HepG2 (cell line): ENCODE data around the gene NACAD. TPM values are rescaled to one million over a fixed set of nuclear protein-coding genes. Genes with fewer than 3 reads are reported as not detected.

Experiments
- ATAC-seq: fragments of 200-7000 bp; cut with Tn5 transposase; 3 replicates; pipeline ENCODE4 v1.9.1; 2020; ENCODE audit warnings: mild to moderate bottlenecking, moderate library complexity
- BruUV-seq: library from RNA; stranded (reverse); fragments of 400-500 nt; replicated peaks from 2 replicates; lab custom pipeline; 2021; lab: Mats Ljungman, UMichigan
- CTCF ChIA-PET: fragments of 300-600 bp; formaldehyde crosslinking; extraction: SDS; loops from one replicate; lab custom pipeline; 2021; ENCODE audit warnings: low total read pairs, inconsistent platforms, low intra/inter-chr PET ratio; lab: Yijun Ruan, JAX
- POLR2A ChIA-PET: fragments of 350-600 bp; sonication (Branson Sonifier 250); formaldehyde crosslinking; loops from one replicate; lab custom pipeline; 2020; ENCODE audit warnings: antibody characterized with exemption, inconsistent platforms; lab: Yijun Ruan, JAX
- DNase-seq: peaks from one replicate; pipeline ENCODE4 v3.0.0-alpha.2; 2015; ENCODE audit warnings: low spot score
- FAIRE-seq: peaks from 3 replicates; lab custom pipeline; 2011; peaks lifted over from hg19 to GRCh38; lab: Jason Lieb, UNC
- H2AFZ ChIP-seq: one replicate; pipeline ENCODE4 v1.6.1; 2011; ENCODE audit warnings: low read length, inconsistent platforms
- H3K27ac ChIP-seq: fragments of 300-600 bp; 3 replicates; pipeline ENCODE4 v1.8.0; 2011; ENCODE audit warnings: mixed run types, mild to moderate bottlenecking, mixed read lengths, low read length, inconsistent platforms; ENCODE audit not compliant: insufficient read depth; ENCODE audit errors: extremely low read length
- H3K27me3 ChIP-seq, 2 experiments: fragments of 200-600 bp in 1 of 2; 2 replicates in 1 of 2; 3 replicates in 1 of 2; pipeline versions ENCODE4 v1.6.0 to v1.8.0; 2011; ENCODE audit warnings: low read length in 2 of 2, mild to moderate bottlenecking in 2 of 2, moderate library complexity in 2 of 2, inconsistent platforms in 1 of 2; ENCODE audit not compliant: insufficient read depth in 2 of 2, control insufficient read depth in 1 of 2
- H3K36me3 ChIP-seq, 2 experiments: fragments of 200-600 bp in 1 of 2; replicated peaks in 1 of 2; 2 replicates in 1 of 2; 3 replicates in 1 of 2; pipeline versions ENCODE4 v1.5.1 to v1.8.0; 2011; ENCODE audit warnings: low read length in 2 of 2, inconsistent platforms in 1 of 2; ENCODE audit not compliant: insufficient read depth in 2 of 2, control insufficient read depth in 1 of 2
- H3K4me1 ChIP-seq: 2 replicates; pipeline ENCODE4 v1.5.1; 2012; ENCODE audit warnings: low read length, inconsistent platforms; ENCODE audit not compliant: insufficient read depth
- H3K4me2 ChIP-seq: 2 replicates; pipeline ENCODE4 v1.6.0; 2011; ENCODE audit warnings: low read depth, low read length, inconsistent platforms
- H3K4me3 ChIP-seq, 3 experiments: fragments of 200-600 bp in 1 of 3; sonication (generic), shearing (Covaris generic) in 1 of 3; replicated peaks in 1 of 3; 2 replicates each; pipeline ENCODE4 v1.5.1; 2011 to 2016; ENCODE audit warnings: low read length in 3 of 3, inconsistent platforms in 2 of 3, low read depth in 2 of 3, mild to moderate bottlenecking in 2 of 3, control low read depth in 1 of 3, mixed read lengths in 1 of 3; ENCODE audit not compliant: insufficient read depth in 1 of 3
- H3K79me2 ChIP-seq: one replicate; pipeline ENCODE4 v1.6.1; 2011; ENCODE audit warnings: low read length, inconsistent platforms; ENCODE audit not compliant: insufficient read depth
- H3K9ac ChIP-seq: 2 replicates; pipeline ENCODE4 v1.6.0; 2011; ENCODE audit warnings: mild to moderate bottlenecking, low read depth, low read length, inconsistent platforms; ENCODE audit not compliant: insufficient read depth
- H3K9me3 ChIP-seq: 2 replicates; pipeline ENCODE4 v1.5.1; 2012; ENCODE audit warnings: mild to moderate bottlenecking, low read length
- H4K20me1 ChIP-seq: 2 replicates; pipeline ENCODE4 v1.6.0; 2011; ENCODE audit warnings: inconsistent platforms, mild to moderate bottlenecking, low read length, moderate library complexity; ENCODE audit not compliant: insufficient read depth
- AHR ChIP-seq: IDR thresholded peaks from 2 replicates; pipeline ENCODE4 v1.6.1; 2018; ENCODE audit warnings: missing genetic modification reagents, missing compliant biosample characterization
- ATF7 ChIP-seq, 2 experiments: fragments of 450-650 bp in 1 of 2; sonication (generic) in 1 of 2; formaldehyde crosslinking in 1 of 2; IDR thresholded peaks; 2 replicates each; pipeline versions ENCODE4 v1.4.0 to v1.6.1; 2016 to 2020; ENCODE audit warnings: antibody characterized with exemption in 1 of 2, mild to moderate bottlenecking in 1 of 2, missing genetic modification reagents in 1 of 2
- HES4 ChIP-seq: sonication (generic); formaldehyde crosslinking; IDR thresholded peaks from 2 replicates; pipeline ENCODE4 v1.9.0; 2021; ENCODE audit warnings: mild to moderate bottlenecking, missing genetic modification reagents, borderline replicate concordance
- HNF4A ChIP-seq: sonication (generic); formaldehyde crosslinking; IDR thresholded peaks from 2 replicates; pipeline ENCODE4 v1.4.0; 2020; ENCODE audit warnings: missing genetic modification reagents
- MBNL3 ChIP-seq: fragments of 250-450 bp; sonication (Bioruptor Pico); conservative IDR thresholded peaks from 2 replicates; pipeline ENCODE4 v1.8.0; 2022; ENCODE audit warnings: mild to moderate bottlenecking, inconsistent platforms
- PPARG ChIP-seq: conservative IDR thresholded peaks from 2 replicates; pipeline ENCODE4 v1.6.1; 2016; ENCODE audit warnings: missing biosample characterization, missing genetic modification reagents
- RARA ChIP-seq: IDR thresholded peaks from 2 replicates; pipeline ENCODE4 v1.6.1; 2016; ENCODE audit warnings: missing genetic modification reagents, missing compliant biosample characterization
- REPIN1 ChIP-seq: sonication (generic); formaldehyde crosslinking; IDR thresholded peaks from 2 replicates; pipeline ENCODE4 v1.8.0; 2022; ENCODE audit warnings: missing genetic modification reagents, low read depth, mild to moderate bottlenecking, borderline replicate concordance
- SETDB1 ChIP-seq: sonication (generic); formaldehyde crosslinking; IDR thresholded peaks from 2 replicates; pipeline ENCODE4 v1.5.1; 2020; ENCODE audit warnings: missing genetic modification reagents, mild to moderate bottlenecking, borderline replicate concordance
- ZBTB26 ChIP-seq: IDR thresholded peaks from 2 replicates; pipeline ENCODE4 v1.6.1; 2016; ENCODE audit warnings: missing compliant biosample characterization, missing genetic modification reagents, borderline replicate concordance
- ZBTB3 ChIP-seq: sonication (generic); formaldehyde crosslinking; IDR thresholded peaks from 2 replicates; pipeline ENCODE4 v1.4.0; 2020; ENCODE audit warnings: low read depth, mild to moderate bottlenecking, moderate library complexity, missing genetic modification reagents, borderline replicate concordance
- ZBTB38 ChIP-seq: sonication (generic); formaldehyde crosslinking; IDR thresholded peaks from 2 replicates; pipeline ENCODE4 v1.5.1; 2020; ENCODE audit warnings: mild to moderate bottlenecking, missing genetic modification reagents
- ZNF232 ChIP-seq: sonication (generic); formaldehyde crosslinking; IDR thresholded peaks from 2 replicates; pipeline ENCODE4 v1.4.0; 2020; ENCODE audit warnings: missing genetic modification reagents, borderline replicate concordance
- ZNF546 ChIP-seq: sonication (generic); formaldehyde crosslinking; conservative IDR thresholded peaks from 2 replicates; pipeline ENCODE4 v1.8.1; 2023; ENCODE audit warnings: mild to moderate bottlenecking, missing genetic modification reagents
- WGBS: methylation state at CpG from one replicate; pipeline ENCODE4 v1.1.6; 2017; ENCODE audit warnings: low lambda C conversion rate; 5-methylcytosine and 5-hydroxymethylcytosine counted together
- in situ Hi-C: cut with HindIII; loops from 2 replicates; pipeline ENCODE4 v1.10.0; 2017; ENCODE audit warnings: low pct_unique_long_range_greater_than_20kb; ENCODE audit not compliant: extremely low pct_ligation_motif_present
- intact Hi-C: fragments of 100-400 bp; cut with micrococcal nuclease; formaldehyde crosslinking; loops from one replicate; pipeline ENCODE4 v1.10.0; 2022; ENCODE audit not compliant: unreplicated experiment
- polyA plus RNA-seq, 8 experiments: library from polyadenylated mRNA; depleted of rRNA in 3 of 8; stranded (reverse) in 7 of 8; unstranded in 1 of 8; fragments of >200 nt; fragmentation: Illumina TruSeq in 4 of 8; extraction: Trizol in 4 of 8; gene quantifications; 2 replicates each; pipeline versions ENCODE4 v1.2.1 to v1.2.3, GENCODE V29; 2011 to 2016; ENCODE audit warnings: low read depth in 4 of 8, missing spikeins in 1 of 8, mixed read lengths in 1 of 8; ENCODE audit not compliant: insufficient read depth in 1 of 8
- total RNA-seq, 5 experiments: library from RNA; depleted of rRNA; stranded (reverse); fragments of >200 nt; fragmentation: Illumina TruSeq; extraction: Trizol; gene quantifications; 2 replicates each; pipeline ENCODE4 v1.2.3, GENCODE V29; 2016; ENCODE audit warnings: low read depth in 1 of 5
- TF ChIP-seq, protein P1 (sequence below): sonication (generic); formaldehyde crosslinking; IDR thresholded peaks from 2 replicates; pipeline ENCODE4 v1.5.0; 2020; ENCODE audit warnings: mild to moderate bottlenecking, low read depth, missing genetic modification reagents, borderline replicate concordance
- TF ChIP-seq, protein P2 (sequence below): sonication (generic); formaldehyde crosslinking; IDR thresholded peaks from 2 replicates; pipeline ENCODE4 v1.5.1; 2020; ENCODE audit warnings: missing genetic modification reagents, mild to moderate bottlenecking, borderline replicate concordance

Gene NACAD
- total and polyA plus RNA-seq, 2 of the 13 experiments (the other 11 are each of a cell fraction or from before 2014, with no cell fraction given): 0.04 TPM; not detected in 1

DNA sequence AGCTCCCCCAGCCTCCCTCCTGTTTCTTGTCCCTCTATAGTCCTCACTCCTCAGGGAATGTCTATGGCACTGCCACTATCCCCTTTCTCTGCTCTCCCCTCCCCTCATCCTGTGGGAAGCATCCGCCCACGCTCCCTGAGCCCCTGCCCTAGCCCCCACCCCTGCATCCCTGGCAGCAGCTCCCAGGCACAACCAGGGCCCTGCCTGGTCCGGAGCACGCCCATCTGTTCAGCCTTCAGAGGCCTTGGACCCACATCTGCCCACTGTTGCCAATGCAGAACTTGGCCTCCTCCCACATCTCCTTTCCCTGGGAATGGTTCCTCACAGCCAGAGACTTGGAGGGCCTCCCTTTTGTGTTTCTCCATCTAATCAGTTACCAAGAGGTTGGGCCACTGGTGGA is 43.1 kb upstream of the NACAD start:
- H3K79me2 ChIP-seq: no peaks in the 10 kb centered on the region
- no peak for TF ChIP-seq SETDB1 (CRISPR knock-in tag)
- TF ChIP-seq REPIN1 (CRISPR knock-in tag): no peak
- TF ChIP-seq ZNF232: no peak
- TF ChIP-seq, all 625 proteins: peak for 0
- Histone ChIP-seq H3K4me3 (no peak overlapping the region), H3K36me3 (no peaks in the 10 kb centered on the region), H3K27ac (no peak overlapping the region), H3K4me1 (0 out of 2 replicates have a peak, but pooled peaks cover 4% of the 10 kb centered on the region), H4K20me1 (no peaks in the 10 kb centered on the region), H3K9ac (no peak overlapping the region), H3K27me3 (peaks cover 7 to 40% of the 10 kb centered on the region in 2 experiments; a peak in 4 of 5 replicates), H3K4me2 (no peak overlapping the region), H3K9me3 (no peaks in the 10 kb centered on the region), H2AFZ (no peak overlapping the region)
- DNase-seq: no peak
- in situ Hi-C loops (loop anchor here (10.0 kb wide), 1 partner anchor 277 kb away; no protein-coding TSS in a partner anchor), intact Hi-C loops (no loop called here)
- ChIA-PET POLR2A (no interaction called here), CTCF (no interaction called here)
- ATAC-seq: no peak
- WGBS: 2% methylated on average over 4 of the region's 4 CpGs
- no TSS peak for BruUV-seq
- no peak for FAIRE-seq

- no peak for ATAC-seq
- CTCF ChIA-PET: no interaction called here
- H3K27ac ChIP-seq: no peak overlapping the region
- WGBS: 39% methylated on average over 8 of the region's 9 CpGs
- H3K27me3 ChIP-seq: peaks cover 7 to 44% of the 10 kb centered on the region in 2 experiments; a peak in 4 of 5 replicates
- no peak overlapping the region for H2AFZ ChIP-seq
- no peak overlapping the region for H3K9ac ChIP-seq
- 0 out of 2 replicates have a peak, but pooled peaks cover 4% of the 10 kb centered on the region for H3K4me1 ChIP-seq
- H3K4me3 ChIP-seq: no peak overlapping the region
- H3K4me2 ChIP-seq: no peak overlapping the region
- no peaks in the 10 kb centered on the region for H3K36me3 ChIP-seq
- intact Hi-C loops (no loop called here), in situ Hi-C loops (loop anchor here (10.0 kb wide), 1 partner anchor 276 kb away; no protein-coding TSS in a partner anchor)
- no TSS peak for BruUV-seq
- FAIRE-seq: no peak
- POLR2A ChIA-PET: no interaction called here
- no peaks in the 10 kb centered on the region for H4K20me1 ChIP-seq
- H3K79me2 ChIP-seq: no peaks in the 10 kb centered on the region
- no peaks in the 10 kb centered on the region for H3K9me3 ChIP-seq
- DNase-seq: no peak
- TF ChIP-seq, protein P1, sequence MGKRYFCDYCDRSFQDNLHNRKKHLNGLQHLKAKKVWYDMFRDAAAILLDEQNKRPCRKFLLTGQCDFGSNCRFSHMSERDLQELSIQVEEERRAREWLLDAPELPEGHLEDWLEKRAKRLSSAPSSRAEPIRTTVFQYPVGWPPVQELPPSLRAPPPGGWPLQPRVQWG (CRISPR knock-in tag): no peak
- TF ChIP-seq ZNF546 (CRISPR knock-in tag): no peak
- no peak for TF ChIP-seq ZBTB3 (CRISPR knock-in tag)
- TF ChIP-seq ZBTB26 (CRISPR knock-in tag): no peak
- no peak for TF ChIP-seq HNF4A (CRISPR knock-in tag)
- TF ChIP-seq ATF7 (IDR thresholded peaks at IDR 0.05): no peak
- TF ChIP-seq ATF7 (CRISPR knock-in tag; IDR thresholded peaks at IDR 0.05): no peak
- TF ChIP-seq AHR (CRISPR knock-in tag): no peak
- TF ChIP-seq ZBTB38: no peak
- TF ChIP-seq, protein P2, sequence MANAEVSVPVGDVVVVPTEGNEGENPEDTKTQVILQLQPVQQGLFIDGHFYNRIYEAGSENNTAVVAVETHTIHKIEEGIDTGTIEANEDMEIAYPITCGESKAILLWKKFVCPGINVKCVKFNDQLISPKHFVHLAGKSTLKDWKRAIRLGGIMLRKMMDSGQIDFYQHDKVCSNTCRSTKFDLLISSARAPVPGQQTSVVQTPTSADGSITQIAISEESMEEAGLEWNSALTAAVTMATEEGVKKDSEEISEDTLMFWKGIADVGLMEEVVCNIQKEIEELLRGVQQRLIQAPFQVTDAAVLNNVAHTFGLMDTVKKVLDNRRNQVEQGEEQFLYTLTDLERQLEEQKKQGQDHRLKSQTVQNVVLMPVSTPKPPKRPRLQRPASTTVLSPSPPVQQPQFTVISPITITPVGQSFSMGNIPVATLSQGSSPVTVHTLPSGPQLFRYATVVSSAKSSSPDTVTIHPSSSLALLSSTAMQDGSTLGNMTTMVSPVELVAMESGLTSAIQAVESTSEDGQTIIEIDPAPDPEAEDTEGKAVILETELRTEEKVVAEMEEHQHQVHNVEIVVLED (CRISPR knock-in tag): no peak
- no peak for TF ChIP-seq PPARG (CRISPR knock-in tag)
- TF ChIP-seq HES4 (CRISPR knock-in tag): no peak
- TF ChIP-seq RARA: no peak
- TF ChIP-seq MBNL3 (CRISPR knock-in tag): no peak
Measured at GRCh38 chr7:45130910-45131309, 42.1 kb upstream of the NACAD start.
